Panc1 (cell line): ENCODE results near the gene RRAS2.

Experiments
- CTCF ChIP-seq: fragments of 450-650 bp; IDR thresholded peaks from 2 replicates; pipeline ENCODE4 v1.5.1; 2017; ENCODE audit warnings: mild to moderate bottlenecking
- POLR2AphosphoS5 ChIP-seq: IDR thresholded peaks from 2 replicates; pipeline ENCODE4 v1.6.1; 2012; ENCODE audit warnings: mild to moderate bottlenecking, low read depth, low read length, moderate library complexity
- REST ChIP-seq, 2 experiments: IDR thresholded peaks; 2 replicates each; pipeline ENCODE4 v1.6.1; 2011 to 2012; ENCODE audit warnings: low read depth in 2 of 2, control low read depth in 1 of 2, low read length in 1 of 2, mild to moderate bottlenecking in 1 of 2, moderate library complexity in 1 of 2; ENCODE audit not compliant: insufficient read depth in 1 of 2
- SIN3A ChIP-seq: IDR thresholded peaks from 2 replicates; pipeline ENCODE4 v1.6.1; 2012; ENCODE audit warnings: low read depth, mild to moderate bottlenecking, low read length, moderate library complexity, borderline replicate concordance; ENCODE audit not compliant: insufficient read depth
- TCF7L2 ChIP-seq: IDR thresholded peaks from 2 replicates; pipeline ENCODE4 v1.6.1; 2011; ENCODE audit warnings: mild to moderate bottlenecking, low read depth, low read length, inconsistent platforms

GRCh38 chr11:14229472-14229871 lies 129.5 kb downstream of the RRAS2 start:
- TF ChIP-seq POLR2AphosphoS5, result no peak
- TF ChIP-seq CTCF, result no peak
- no peak for TF ChIP-seq SIN3A
- TF ChIP-seq TCF7L2, result no peak
- TF ChIP-seq REST (IDR thresholded peaks at IDR 0.05; ENCODE audit: insufficient read depth in 1 of 2, low read depth in 2 of 2, low read length in 1 of 2), result no peak
